Renal pelvis (tissue), 4 donors: ENCODE data around the gene KIAA1217. TPM values are rescaled to one million over a fixed set of nuclear protein-coding genes. Genes with fewer than 3 reads are reported as not detected.
"Not testable (repeated sequence)": the region's sequence is repeated elsewhere in the genome, so short reads cannot be mapped to it uniquely, and the experiment has no call there.

Source experiments
- DNase-seq: peaks from one replicate; pipeline ENCODE4 v3.0.0-alpha.2; 2013
- polyA plus RNA-seq, 3 donors: library from polyadenylated mRNA; unstranded; fragments of 120-200 nt; gene quantifications; one replicate each; pipeline ENCODE4 v1.2.1, GENCODE V29; 2013; ENCODE audit not compliant: insufficient read length in 3 of 3

The KIAA1217 gene
- polyA plus RNA-seq, 3 donors = 83.5 to 102 (median 99.4) TPM

GRCh38 chr10:24339387-24339786 lies 130.4 kb downstream of the KIAA1217 start:
- DNase-seq = no peak

GRCh38 chr10:24340446-24340845 lies 131.5 kb downstream of the KIAA1217 start:
- no peak for DNase-seq

- no peak for DNase-seq
These were observed 131.9 kb downstream of the KIAA1217 start for GRCh38 chr10:24340883-24341282.

- no peak for DNase-seq
These were observed 132.4 kb downstream of the KIAA1217 start for GRCh38 chr10:24341371-24341770.

- DNase-seq = no peak
These were observed 133.0 kb downstream of the KIAA1217 start for GRCh38 chr10:24341897-24342296.

- no peak for DNase-seq
These were observed 134.7 kb downstream of the KIAA1217 start for GRCh38 chr10:24343686-24344085.

GRCh38 chr10:24344279-24344678 lies 135.3 kb downstream of the KIAA1217 start:
- DNase-seq = no peak

GRCh38 chr10:24344695-24345463 lies 135.9 kb downstream of the KIAA1217 start:
- DNase-seq = no peak

GRCh38 chr10:24346877-24347519 lies 138.1 kb downstream of the KIAA1217 start:
- DNase-seq = no peak

- no peak for DNase-seq
These were observed 140.6 kb downstream of the KIAA1217 start for GRCh38 chr10:24349379-24350001.

- DNase-seq = no peak
These were observed 141.4 kb downstream of the KIAA1217 start for GRCh38 chr10:24350070-24350921.

- DNase-seq = not testable (repeated sequence)
These were observed 141.9 kb downstream of the KIAA1217 start for GRCh38 chr10:24350922-24351225.

GRCh38 chr10:24351961-24352360 lies 143.0 kb downstream of the KIAA1217 start:
- DNase-seq = no peak

- no peak for DNase-seq
These were observed 143.5 kb downstream of the KIAA1217 start for GRCh38 chr10:24352399-24352798.

GRCh38 chr10:24353319-24353718 lies 144.4 kb downstream of the KIAA1217 start:
- DNase-seq = no peak

- no peak for DNase-seq
These were observed 146.2 kb downstream of the KIAA1217 start for GRCh38 chr10:24355056-24355688.

- DNase-seq = no peak
These were observed 148.5 kb downstream of the KIAA1217 start for GRCh38 chr10:24357344-24358004.

- DNase-seq = no peak
These were observed 149.1 kb downstream of the KIAA1217 start for GRCh38 chr10:24358022-24358421.

GRCh38 chr10:24360282-24361127 lies 151.6 kb downstream of the KIAA1217 start:
- DNase-seq = peak; percentile 72

GRCh38 chr10:24363070-24363469 lies 154.1 kb downstream of the KIAA1217 start:
- DNase-seq = no peak
